Adrenal gland (tissue), 5 donors: Measurements from ENCODE around the gene RNF144B.

ENCODE experiments used
- CTCF ChIP-seq, 6 experiments: fragments of 450-650 bp in 4 of 6; fragments of 200-600 bp in 2 of 6; sonication (generic) in 1 of 6; IDR thresholded peaks; 1 replicate in 5 of 6; 2 replicates in 1 of 6; pipeline versions ENCODE4 v1.5.1 to v1.8.0; 2016 to 2021; ENCODE audit warnings: antibody characterized with exemption in 6 of 6, mild to moderate bottlenecking in 2 of 6, moderate library complexity in 1 of 6
- POLR2A ChIP-seq, 2 donors: fragments of 450-650 bp; IDR thresholded peaks; one replicate each; pipeline ENCODE4 v1.6.1; 2017; ENCODE audit warnings: antibody characterized with exemption in 2 of 2, mild to moderate bottlenecking in 2 of 2, moderate library complexity in 1 of 2
- donor health status: DM: no; HTN: no; CAD: no.

- no peak for TF ChIP-seq CTCF (IDR thresholded peaks at IDR 0.05)
- TF ChIP-seq POLR2A (IDR thresholded peaks at IDR 0.05), result no peak
These were observed 6.5 kb downstream of the RNF144B start for GRCh38 chr6:18393698-18394097.
